Smooth muscle cell (in vitro differentiated cells): ENCODE data around the gene TMEM181. TPM values are rescaled to one million over a fixed set of nuclear protein-coding genes. Genes with fewer than 3 reads are reported as not detected.

Experiments used
- DNase-seq: peaks from one replicate; lab custom pipeline; 2025; ENCODE audit not compliant: unreplicated experiment; lab: John Stamatoyannopoulos, UW
- H2AFZ ChIP-seq: fragments of 200-600 bp; sonication (generic); 2 replicates; pipeline ENCODE4 v1.6.0; 2016; ENCODE audit warnings: antibody characterized with exemption, low read depth, mild to moderate bottlenecking
- H3F3A ChIP-seq: fragments of 200-600 bp; sonication (generic); 2 replicates; pipeline ENCODE4 v1.6.0; 2017; ENCODE audit warnings: antibody characterized with exemption, low read depth
- H3K27ac ChIP-seq: fragments of 200-600 bp; sonication (generic); 2 replicates; pipeline ENCODE4 v1.5.1; 2016; ENCODE audit warnings: low read depth, mild to moderate bottlenecking
- H3K27me3 ChIP-seq: fragments of 200-600 bp; sonication (generic); 2 replicates; pipeline ENCODE4 v1.6.1; 2016; ENCODE audit warnings: low read depth, mild to moderate bottlenecking
- H3K36me3 ChIP-seq: fragments of 200-600 bp; sonication (generic); 2 replicates; pipeline ENCODE4 v1.5.1; 2016; ENCODE audit warnings: low read depth
- H3K4me1 ChIP-seq: fragments of 200-600 bp; sonication (generic); 2 replicates; pipeline ENCODE4 v1.5.1; 2016; ENCODE audit warnings: low read depth
- H3K4me2 ChIP-seq: fragments of 200-600 bp; sonication (generic); 2 replicates; pipeline ENCODE4 v1.6.0; 2016; ENCODE audit warnings: mild to moderate bottlenecking
- H3K4me3 ChIP-seq: fragments of 200-600 bp; sonication (generic); 2 replicates; pipeline ENCODE4 v1.5.1; 2016; ENCODE audit warnings: mild to moderate bottlenecking
- H3K79me2 ChIP-seq: fragments of 200-600 bp; sonication (generic); 2 replicates; pipeline ENCODE4 v1.6.0; 2016; ENCODE audit warnings: low read depth, mild to moderate bottlenecking
- H3K9ac ChIP-seq: fragments of 200-600 bp; sonication (generic); 2 replicates; pipeline ENCODE4 v1.6.0; 2016; ENCODE audit warnings: low read depth
- H3K9me3 ChIP-seq: fragments of 200-600 bp; sonication (generic); replicated peaks from 2 replicates; pipeline ENCODE4 v1.5.1; 2016; ENCODE audit warnings: low read depth
- H4K20me1 ChIP-seq: fragments of 200-600 bp; sonication (generic); 2 replicates; pipeline ENCODE4 v1.6.0; 2016; ENCODE audit warnings: low read depth
- WGBS: methylation state at CpG from one replicate; pipeline ENCODE4 v1.1.7; 2016; ENCODE audit warnings: low lambda C conversion rate; 5-methylcytosine and 5-hydroxymethylcytosine counted together
- polyA plus RNA-seq: library from polyadenylated mRNA; unstranded; fragments of >200 nt; fragmentation: Nextera tagmentation; extraction: Ambion mirVana; gene quantifications from 2 replicates; pipeline ENCODE4 v1.2.1, GENCODE V29; 2016
- total RNA-seq: library from RNA; depleted of rRNA; stranded (reverse); fragments of >200 nt; gene quantifications from 2 replicates; pipeline ENCODE4 v1.2.3, GENCODE V29; 2014
- TF ChIP-seq, protein P1 (sequence below): fragments of 200-600 bp; sonication (generic); IDR thresholded peaks from 2 replicates; pipeline ENCODE4 v1.5.1; 2017; ENCODE audit warnings: borderline replicate concordance, mild to moderate bottlenecking, antibody characterized with exemption; ENCODE audit not compliant: insufficient read depth, poor library complexity, severe bottlenecking

Gene TMEM181
- total and polyA plus RNA-seq, 2 experiments from 2014 or later, result 15.3 to 29.0 TPM

GRCh38 chr6:158569036-158569435 lies 9.1 kb downstream of the TMEM181 start:
- no peak overlapping the region for H2AFZ ChIP-seq
- no peak overlapping the region for H3K27ac ChIP-seq
- DNase-seq, result no peak
- H3K79me2 ChIP-seq, result peaks cover 59% of the 10 kb centered on the region
- no peak overlapping the region for H3K4me2 ChIP-seq
- TF ChIP-seq, protein P1, sequence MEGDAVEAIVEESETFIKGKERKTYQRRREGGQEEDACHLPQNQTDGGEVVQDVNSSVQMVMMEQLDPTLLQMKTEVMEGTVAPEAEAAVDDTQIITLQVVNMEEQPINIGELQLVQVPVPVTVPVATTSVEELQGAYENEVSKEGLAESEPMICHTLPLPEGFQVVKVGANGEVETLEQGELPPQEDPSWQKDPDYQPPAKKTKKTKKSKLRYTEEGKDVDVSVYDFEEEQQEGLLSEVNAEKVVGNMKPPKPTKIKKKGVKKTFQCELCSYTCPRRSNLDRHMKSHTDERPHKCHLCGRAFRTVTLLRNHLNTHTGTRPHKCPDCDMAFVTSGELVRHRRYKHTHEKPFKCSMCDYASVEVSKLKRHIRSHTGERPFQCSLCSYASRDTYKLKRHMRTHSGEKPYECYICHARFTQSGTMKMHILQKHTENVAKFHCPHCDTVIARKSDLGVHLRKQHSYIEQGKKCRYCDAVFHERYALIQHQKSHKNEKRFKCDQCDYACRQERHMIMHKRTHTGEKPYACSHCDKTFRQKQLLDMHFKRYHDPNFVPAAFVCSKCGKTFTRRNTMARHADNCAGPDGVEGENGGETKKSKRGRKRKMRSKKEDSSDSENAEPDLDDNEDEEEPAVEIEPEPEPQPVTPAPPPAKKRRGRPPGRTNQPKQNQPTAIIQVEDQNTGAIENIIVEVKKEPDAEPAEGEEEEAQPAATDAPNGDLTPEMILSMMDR, result no peak
- no peak overlapping the region for H3K4me3 ChIP-seq
- 95% methylated on average over 9 of the region's 9 CpGs for WGBS
- H3K9ac ChIP-seq, result no peak overlapping the region
- peaks cover 97% of the 10 kb centered on the region for H4K20me1 ChIP-seq
- no peaks in the 10 kb centered on the region for H3K9me3 ChIP-seq
- H3K36me3 ChIP-seq, result no peaks in the 10 kb centered on the region
- no peaks in the 10 kb centered on the region for H3K27me3 ChIP-seq
- H3F3A ChIP-seq, result no peaks in the 10 kb centered on the region
- no peaks in the 10 kb centered on the region for H3K4me1 ChIP-seq

DNA sequence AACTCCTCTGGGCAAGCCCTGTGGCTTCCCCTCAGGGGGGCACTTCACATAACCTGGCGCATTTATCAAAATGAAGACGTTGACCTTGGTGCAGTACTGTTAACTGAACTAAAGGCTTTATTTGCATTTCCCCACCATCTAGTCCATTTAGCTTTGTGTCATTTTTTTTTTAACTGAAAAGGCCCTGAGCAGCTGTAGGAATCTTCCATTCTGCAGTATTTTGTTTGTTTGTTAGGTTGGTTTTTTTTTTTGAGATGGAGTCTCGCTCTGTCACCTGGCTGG lies 10.7 kb downstream of the TMEM181 start:
- DNase-seq, result no peak
- no peak overlapping the region for H3K4me3 ChIP-seq
- TF ChIP-seq, protein P1, result no peak
- H3K36me3 ChIP-seq, result no peaks in the 10 kb centered on the region
- no peak overlapping the region for H3K9ac ChIP-seq
- H3K27ac ChIP-seq, result no peak overlapping the region
- no peaks in the 10 kb centered on the region for H3K9me3 ChIP-seq
- H3K27me3 ChIP-seq, result no peaks in the 10 kb centered on the region
- H4K20me1 ChIP-seq, result peaks cover 95% of the 10 kb centered on the region
- H3K4me2 ChIP-seq, result no peak overlapping the region
- WGBS, result 96% methylated on average over 3 of the region's 3 CpGs
- H3K4me1 ChIP-seq, result no peaks in the 10 kb centered on the region
- H2AFZ ChIP-seq, result no peak overlapping the region
- peaks cover 55% of the 10 kb centered on the region for H3K79me2 ChIP-seq
- no peaks in the 10 kb centered on the region for H3F3A ChIP-seq

DNA sequence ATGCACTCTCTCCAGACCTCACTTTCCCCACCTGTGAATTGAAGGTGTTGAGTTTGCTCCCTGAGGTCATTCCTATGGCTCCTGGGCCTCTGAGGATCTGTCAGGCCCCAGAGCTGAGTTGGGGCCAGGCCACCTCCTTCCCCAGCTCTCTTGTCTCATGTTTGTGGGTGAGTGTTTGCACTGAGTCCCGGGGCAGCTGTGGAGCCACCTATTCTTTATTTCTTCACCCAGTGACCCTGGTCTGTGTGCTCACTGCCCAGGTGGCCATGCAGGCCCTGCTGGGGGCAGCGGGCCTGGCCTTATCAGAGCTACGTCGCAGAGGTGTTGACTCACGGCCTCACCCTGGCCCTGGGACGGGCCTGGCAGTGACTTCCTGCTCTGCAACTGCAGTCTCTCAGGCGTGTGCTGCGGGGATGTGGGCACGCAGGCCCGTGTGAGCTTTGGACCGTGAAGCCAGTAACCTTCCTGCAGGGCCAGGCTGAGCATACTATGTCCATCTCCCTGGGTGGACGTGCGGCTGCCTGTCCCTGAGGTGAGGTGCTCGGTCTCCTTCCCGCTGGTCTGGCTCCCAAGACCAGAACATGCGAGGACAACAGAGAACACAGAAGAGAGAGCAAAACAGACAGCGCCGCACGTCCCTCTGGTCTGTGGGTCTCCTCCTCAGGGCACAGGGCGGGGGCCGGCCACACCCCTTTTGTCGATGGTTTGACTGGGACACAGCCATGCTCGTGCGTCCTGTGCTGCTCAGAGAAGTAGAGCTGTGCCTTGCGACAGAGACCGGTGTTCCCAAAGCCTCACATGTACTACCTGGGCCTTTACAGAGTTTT lies 12.1 kb downstream of the TMEM181 start:
- Histone ChIP-seq H3K27ac (no peak overlapping the region), H3K9ac (no peak overlapping the region), H3F3A (no peaks in the 10 kb centered on the region), H3K4me3 (no peak overlapping the region), H4K20me1 (peaks cover 88% of the 10 kb centered on the region), H3K4me1 (no peaks in the 10 kb centered on the region), H3K36me3 (no peaks in the 10 kb centered on the region), H3K27me3 (no peaks in the 10 kb centered on the region), H3K79me2 (peaks cover 59% of the 10 kb centered on the region), H3K9me3 (no peaks in the 10 kb centered on the region), H3K4me2 (no peak overlapping the region), H2AFZ (no peak overlapping the region)
- TF ChIP-seq, protein P1, result no peak
- DNase-seq, result no peak
- WGBS, result 88% methylated on average over 26 of the region's 26 CpGs
